AG20443 (cell line): ENCODE measurements around the gene IFNA5.

Experiments used
- DNase-seq: peaks from one replicate; pipeline ENCODE4 v3.0.0; 2012; ENCODE audit warnings: low spot score, mixed read lengths

The IFNA5 gene

DNA sequence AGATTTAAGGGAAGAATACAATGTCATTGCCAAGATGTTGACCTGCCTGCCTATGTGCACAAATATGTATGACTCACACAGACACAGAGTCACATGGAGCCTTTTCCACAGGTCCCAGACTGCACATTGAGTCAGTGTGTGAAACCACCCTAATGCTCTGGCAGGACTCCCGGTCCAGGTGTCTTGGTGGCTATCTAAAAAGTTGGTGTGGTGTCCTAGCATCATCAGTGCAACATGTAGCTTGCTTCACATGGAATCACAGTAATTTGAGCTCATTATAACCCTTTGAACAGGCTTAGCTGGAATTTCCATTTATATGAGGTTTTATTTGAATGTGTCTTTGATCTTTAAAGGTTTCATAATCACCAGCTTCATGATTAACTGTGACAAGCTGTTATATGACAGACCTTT is 10.7 kb downstream of the IFNA5 start:
- no peak for DNase-seq

DNA sequence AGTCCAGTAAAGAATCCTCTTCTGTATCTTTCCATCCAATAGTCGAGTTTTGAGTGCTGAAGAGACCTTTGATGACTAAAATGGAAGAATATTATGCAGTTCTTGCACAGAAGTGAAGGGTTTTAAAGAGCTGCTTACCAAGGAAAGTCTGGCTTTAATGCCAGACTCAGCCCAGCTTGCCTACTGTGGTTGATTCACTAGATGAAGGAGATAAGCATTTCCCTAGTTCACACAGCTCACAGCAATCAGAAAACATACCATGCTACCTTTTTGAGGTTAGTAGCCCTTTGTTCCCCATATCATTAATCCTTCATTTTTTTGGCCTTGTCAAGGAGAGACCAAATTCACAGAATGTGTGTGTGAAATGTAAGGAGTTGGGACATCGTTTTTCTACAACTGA is 15.3 kb downstream of the IFNA5 start:
- DNase-seq, result no peak

DNA sequence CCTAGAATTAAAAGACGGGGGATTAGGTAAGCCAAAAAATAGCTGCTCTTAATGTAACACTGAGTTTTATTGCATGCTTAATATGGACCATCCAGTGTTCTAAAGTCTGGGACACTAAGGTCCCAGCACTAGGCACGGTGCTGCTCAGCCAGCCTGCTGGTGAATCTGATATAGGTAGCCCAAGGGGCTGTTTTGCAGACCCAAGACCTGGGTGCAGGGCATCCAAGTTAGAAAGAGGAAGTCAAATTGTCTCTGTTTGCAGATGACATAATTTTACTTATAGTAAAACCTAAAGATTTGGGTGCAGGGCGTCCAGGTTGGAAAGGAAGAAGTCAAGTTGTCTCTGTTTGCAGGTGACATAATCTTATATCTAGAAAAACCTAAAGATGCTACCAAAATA is 17.8 kb downstream of the IFNA5 start:
- no peak for DNase-seq

- no peak for DNase-seq
These were observed 18.5 kb downstream of the IFNA5 start for GRCh38 chr9:21286659-21287058.

DNA sequence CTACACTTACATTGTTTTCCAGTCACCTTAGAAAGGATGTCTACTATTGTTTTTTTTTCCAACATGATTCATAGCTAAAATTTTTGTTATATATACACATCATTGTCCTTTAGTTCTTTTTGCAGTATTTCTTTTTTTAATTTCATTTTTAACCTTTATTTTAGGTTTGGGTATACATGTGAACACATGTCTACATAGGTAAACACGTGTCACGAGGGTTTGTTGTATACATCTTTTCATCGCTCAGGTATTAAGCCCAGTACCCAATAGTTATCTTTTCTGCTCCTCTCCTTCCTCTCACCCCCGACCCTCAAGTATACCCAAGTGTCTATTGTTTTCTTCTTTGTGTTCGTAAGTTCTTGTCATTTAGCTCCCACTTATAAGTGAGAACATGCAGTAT is 19.0 kb downstream of the IFNA5 start:
- no peak for DNase-seq

DNA sequence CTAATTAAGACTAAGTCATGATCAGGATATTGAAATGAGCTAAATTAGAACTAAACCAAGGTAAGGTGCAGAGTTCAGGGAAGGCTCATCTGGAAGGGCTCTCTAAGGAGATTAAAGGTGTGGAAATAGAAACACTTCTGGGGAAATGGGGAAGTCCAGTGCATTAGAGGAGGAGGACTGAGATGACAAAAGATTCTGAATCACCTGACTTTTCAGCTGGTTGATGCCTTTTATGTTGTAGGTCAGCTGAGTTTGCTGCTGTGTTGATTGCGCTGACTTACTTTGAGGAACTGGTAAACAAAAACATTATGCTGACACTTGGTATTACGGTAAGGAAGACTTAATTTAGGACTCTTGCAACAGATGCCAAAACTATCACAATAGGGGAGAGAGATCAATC is 23.8 kb downstream of the IFNA5 start:
- no peak for DNase-seq

GRCh38 chr9:21268347-21268657 is 36.8 kb downstream of the IFNA5 start:
- no peak for DNase-seq

DNA sequence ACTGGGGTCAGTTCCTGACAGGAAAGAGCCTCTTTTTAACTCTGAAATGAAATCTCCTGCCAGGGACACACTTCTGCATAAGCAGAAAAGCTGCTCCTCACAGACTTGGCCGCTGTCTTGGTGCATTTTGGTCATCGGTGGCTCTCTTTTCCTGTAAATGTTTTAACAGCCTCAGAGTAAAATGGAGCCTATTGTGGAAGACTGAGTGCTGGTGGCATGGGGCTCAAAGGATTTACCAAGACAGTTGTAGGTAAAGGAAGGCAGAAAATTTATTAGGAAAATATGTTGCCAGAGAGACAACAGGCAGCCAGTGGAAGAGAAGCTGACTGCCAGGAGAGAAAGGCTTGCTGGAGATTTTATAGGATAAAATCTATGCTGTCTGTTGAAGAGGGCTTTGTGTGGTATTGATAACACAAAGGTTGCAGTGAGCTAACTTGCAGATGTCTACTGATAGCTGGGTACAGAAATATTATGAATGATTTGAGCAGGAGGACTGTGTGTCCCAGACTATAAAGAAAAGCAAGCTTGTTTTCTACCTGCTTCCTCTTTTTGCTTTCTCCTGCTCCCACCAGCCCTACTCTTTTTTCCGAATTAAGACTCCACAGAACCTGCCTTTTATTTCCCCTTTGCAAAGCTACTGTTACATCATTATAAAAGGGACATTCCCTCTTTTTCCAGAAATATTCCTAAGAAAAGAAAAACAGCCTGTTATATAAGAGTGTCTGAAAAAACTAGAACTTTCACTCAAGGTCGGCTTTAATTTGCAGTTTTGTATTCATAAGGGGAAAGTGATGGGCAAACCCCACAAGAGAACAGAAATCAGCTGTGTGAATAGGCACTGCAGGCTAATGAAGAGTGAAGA is 37.4 kb downstream of the IFNA5 start:
- DNase-seq, result no peak

GRCh38 chr9:21266733-21267484 is 38.2 kb downstream of the IFNA5 start:
- no peak for DNase-seq

GRCh38 chr9:21265421-21266189 is 39.5 kb downstream of the IFNA5 start:
- DNase-seq, result no peak

- DNase-seq, result no peak
These were observed 49.4 kb downstream of the IFNA5 start for GRCh38 chr9:21255538-21256212.
